Neural cell (in vitro differentiated cells): ENCODE measurements around the gene SNRPF. TPM values are rescaled to one million over a fixed set of nuclear protein-coding genes. Genes with fewer than 3 reads are reported as not detected.

Experiments
- H2AFZ ChIP-seq: fragments of 200-600, 300-800 bp; sonication (generic), shearing (Covaris generic); 2 replicates; pipeline ENCODE4 v1.6.0; 2014; ENCODE audit warnings: low read depth, mild to moderate bottlenecking, antibody characterized with exemption, low read length, moderate library complexity
- H3F3A ChIP-seq: fragments of 200-600 bp; shearing (Covaris generic); 2 replicates; pipeline ENCODE4 v1.6.1; 2016; ENCODE audit warnings: mild to moderate bottlenecking, moderate library complexity, mixed read lengths, antibody characterized with exemption, low read length; ENCODE audit not compliant: insufficient read depth, poor library complexity, severe bottlenecking
- H3K27ac ChIP-seq: fragments of 200-600, 300-800 bp; sonication (generic), shearing (Covaris generic); 2 replicates; pipeline ENCODE4 v1.5.1; 2014; ENCODE audit warnings: mild to moderate bottlenecking, low read length, moderate library complexity
- H3K27me3 ChIP-seq: fragments of 300-800, 200-600 bp; sonication (generic), shearing (Covaris generic); 2 replicates; pipeline ENCODE4 v1.6.0; 2014; ENCODE audit warnings: mild to moderate bottlenecking, low read depth, low read length, moderate library complexity; ENCODE audit not compliant: insufficient read depth
- H3K36me3 ChIP-seq: fragments of 300-800, 200-600 bp; sonication (generic), shearing (Covaris generic); 2 replicates; pipeline ENCODE4 v1.5.1; 2014; ENCODE audit warnings: mild to moderate bottlenecking, antibody characterized with exemption, low read length, moderate library complexity; ENCODE audit not compliant: insufficient read depth
- H3K4me2 ChIP-seq: fragments of 300-800, 200-600 bp; sonication (generic), shearing (Covaris generic); 2 replicates; pipeline ENCODE4 v1.6.0; 2014; ENCODE audit warnings: mild to moderate bottlenecking, low read length
- H3K4me3 ChIP-seq: fragments of 300-800, 200-600 bp; sonication (generic), shearing (Covaris generic); 2 replicates; pipeline ENCODE4 v1.5.1; 2014; ENCODE audit warnings: mild to moderate bottlenecking, low read length, moderate library complexity
- H3K79me2 ChIP-seq: fragments of 200-600 bp; shearing (Covaris generic); replicated peaks from 2 replicates; pipeline ENCODE4 v1.6.0; 2014; ENCODE audit warnings: mild to moderate bottlenecking, low read length, moderate library complexity; ENCODE audit not compliant: insufficient read depth
- H3K9ac ChIP-seq: fragments of 300-800, 200-600 bp; sonication (generic), shearing (Covaris generic); 2 replicates; pipeline ENCODE4 v1.6.1; 2016; ENCODE audit warnings: mild to moderate bottlenecking, low read length, mixed read lengths
- H3K9me2 ChIP-seq: fragments of 200-600 bp; shearing (Covaris generic); 2 replicates; pipeline ENCODE4 v1.6.1; 2016; ENCODE audit warnings: mild to moderate bottlenecking, low read length, mixed read lengths; ENCODE audit not compliant: insufficient read depth
- H3K9me3 ChIP-seq: fragments of 200-600, 300-800 bp; sonication (generic), shearing (Covaris generic); 2 replicates; pipeline ENCODE4 v1.6.1; 2016; ENCODE audit warnings: mild to moderate bottlenecking, mixed run types, low read length, moderate library complexity, mixed read lengths
- H4K20me1 ChIP-seq: fragments of 200-600 bp; shearing (Covaris generic); 2 replicates; pipeline ENCODE4 v1.6.1; 2016; ENCODE audit warnings: mild to moderate bottlenecking, mixed run types; ENCODE audit not compliant: insufficient read depth
- CTCF ChIP-seq: fragments of 450-650 bp; IDR thresholded peaks from 2 replicates; pipeline ENCODE4 v1.5.1; 2014; ENCODE audit warnings: antibody characterized with exemption, mild to moderate bottlenecking, moderate library complexity; ENCODE audit not compliant: poor library complexity, severe bottlenecking
- EP300 ChIP-seq: fragments of 450-650 bp; conservative IDR thresholded peaks from 2 replicates; pipeline ENCODE4 v1.6.1; 2014; ENCODE audit warnings: antibody characterized with exemption, mild to moderate bottlenecking, moderate library complexity; ENCODE audit not compliant: poor library complexity, severe bottlenecking
- EZH2 ChIP-seq: fragments of 200-600, 300-800 bp; shearing (Covaris generic), sonication (generic); IDR thresholded peaks from 2 replicates; pipeline ENCODE4 v1.6.1; 2014; ENCODE audit warnings: antibody characterized with exemption, low read length, borderline replicate concordance, mild to moderate bottlenecking; ENCODE audit not compliant: insufficient read depth, poor library complexity, severe bottlenecking
- MXI1 ChIP-seq: fragments of 450-650 bp; conservative IDR thresholded peaks from 2 replicates; pipeline ENCODE4 v1.6.1; 2014; ENCODE audit warnings: antibody characterized with exemption, mild to moderate bottlenecking; ENCODE audit not compliant: poor library complexity, severe bottlenecking
- POLR2AphosphoS5 ChIP-seq: IDR thresholded peaks from 2 replicates; pipeline ENCODE4 v1.6.1; 2012
- RAD21 ChIP-seq: fragments of 450-650 bp; conservative IDR thresholded peaks from 2 replicates; pipeline ENCODE4 v1.6.1; 2014; ENCODE audit warnings: antibody characterized with exemption, mild to moderate bottlenecking, moderate library complexity
- REST ChIP-seq: IDR thresholded peaks from 2 replicates; pipeline ENCODE4 v1.6.1; 2012; ENCODE audit warnings: borderline replicate concordance
- SMC3 ChIP-seq: fragments of 450-650 bp; conservative IDR thresholded peaks from 2 replicates; pipeline ENCODE4 v1.6.1; 2014; ENCODE audit warnings: antibody characterized with exemption, mild to moderate bottlenecking, moderate library complexity; ENCODE audit not compliant: poor library complexity
- TAF1 ChIP-seq: IDR thresholded peaks from 2 replicates; pipeline ENCODE4 v1.6.1; 2012; ENCODE audit warnings: low read depth
- polyA minus RNA-seq: library from RNA; depleted of rRNA, polyadenylated mRNA; stranded (reverse); fragments of >200 nt; gene quantifications from 2 replicates; pipeline ENCODE4 v1.2.3, GENCODE V29; 2014
- polyA plus RNA-seq: library from polyadenylated mRNA; depleted of rRNA; stranded (reverse); fragments of >200 nt; gene quantifications from 2 replicates; pipeline ENCODE4 v1.2.3, GENCODE V29; 2014

The SNRPF gene
- polyA plus RNA-seq (42.1 and 47.8 TPM in 2 replicates), polyA minus RNA-seq (28.2 and 43.4 TPM in 2 replicates)

- peak within 1 kb of the TSS; percentile 74 for H3K4me3 ChIP-seq
- H3K79me2 ChIP-seq = peaks cover 42% of the 10 kb centered on the region
- H3K9me3 ChIP-seq = peaks cover 3% of the 10 kb centered on the region
- H3K36me3 ChIP-seq = peaks cover 28% of the 10 kb centered on the region
- peak within 1 kb of the TSS; percentile 70 for H2AFZ ChIP-seq
- H3K9me2 ChIP-seq = no peaks in the 10 kb centered on the region
- peak within 1 kb of the TSS; percentile 87 for H3K27ac ChIP-seq
- H3K27me3 ChIP-seq = no peaks in the 10 kb centered on the region
- no peaks in the 10 kb centered on the region for H3F3A ChIP-seq
- peak within 1 kb of the TSS; percentile 85 for H3K9ac ChIP-seq
- peak within 1 kb of the TSS; percentile 80 for H3K4me2 ChIP-seq
- TF ChIP-seq TAF1 = peak; percentile 56
- TF ChIP-seq MXI1 = peak; percentile 95
- peak; percentile 98 for TF ChIP-seq POLR2AphosphoS5
- peak; percentile 64 for TF ChIP-seq CTCF
- no peak for TF ChIP-seq EZH2
- TF ChIP-seq SMC3 = peak; percentile 38
- peak; percentile 80 for TF ChIP-seq REST
- peak; percentile 25 for TF ChIP-seq EP300
- peak; percentile 42 for TF ChIP-seq RAD21
- no peaks in the 10 kb centered on the region for H4K20me1 ChIP-seq
These were observed at the start of gene SNRPF for GRCh38 chr12:95858451-95859343. SNRPF (plus strand) TSS chr12:95858952; CDS start chr12:95859074, 122 bp downstream.

- no peak overlapping the region for H2AFZ ChIP-seq
- H3K9ac ChIP-seq = no peak overlapping the region
- H3K9me2 ChIP-seq = no peaks in the 10 kb centered on the region
- no peaks in the 10 kb centered on the region for H3F3A ChIP-seq
- no peaks in the 10 kb centered on the region for H3K36me3 ChIP-seq
- H3K4me2 ChIP-seq = no peak overlapping the region
- TF ChIP-seq RAD21 = no peak
- TF ChIP-seq EZH2 = no peak
- no peak for TF ChIP-seq CTCF
- no peak for TF ChIP-seq POLR2AphosphoS5
- TF ChIP-seq TAF1 = no peak
- no peak for TF ChIP-seq MXI1
- no peak for TF ChIP-seq EP300
- no peaks in the 10 kb centered on the region for H3K79me2 ChIP-seq
- no peak overlapping the region for H3K27ac ChIP-seq
- H4K20me1 ChIP-seq = no peaks in the 10 kb centered on the region
- no peak overlapping the region for H3K4me3 ChIP-seq
- no peaks in the 10 kb centered on the region for H3K9me3 ChIP-seq
- no peaks in the 10 kb centered on the region for H3K27me3 ChIP-seq
These were observed 49.6 kb upstream of the SNRPF start for GRCh38 chr12:95809000-95809680.
